ENCODE data around the gene PFKFB3.

GRCh38 chr10:6179078-6179477 lies 23.7 kb upstream of the PFKFB3 start:
- no peak for TF ChIP-seq CTCF (IDR thresholded peaks at IDR 0.05; ENCODE audit: insufficient read depth, low read depth, low read length)
- TF ChIP-seq EZH2 (IDR thresholded peaks at IDR 0.05; ENCODE audit: insufficient read depth, low read length): no peak

Measured in astrocyte (in vitro differentiated cells and primary cell).